Measurements from ENCODE around the gene ZDHHC11. TPM values are rescaled to one million over a fixed set of nuclear protein-coding genes. Genes with fewer than 3 reads are reported as not detected.

The ZDHHC11 gene
- 40.1 TPM for total RNA-seq
- long read RNA-seq, transcript ZDHHC11-201 (13 exons, 2,604 nt), result major isoform, 12 of 29 reads
- long read RNA-seq, partial matches to known transcripts, result 4 of 29 reads
- long read RNA-seq, other reads (novel, unspliced or antisense), result 13 of 29 reads

- intact Hi-C loops (cut with micrococcal nuclease), result no loop called here
- DNase-seq, result peak; percentile 82
- peak; percentile 86 for ATAC-seq
These were observed at the start of gene ZDHHC11 for GRCh38 chr5:850511-851006. ZDHHC11 (minus strand) TSS chr5:850986; CDS start chr5:850602, 384 bp downstream.

GRCh38 chr5:893711-894110 lies 42.9 kb upstream of the ZDHHC11 start:
- ATAC-seq, result no peak
- intact Hi-C loops (cut with micrococcal nuclease), result no loop called here

GRCh38 chr5:893137-893506 lies 42.3 kb upstream of the ZDHHC11 start:
- intact Hi-C loops (cut with micrococcal nuclease), result no loop called here
- ATAC-seq (no peak), DNase-seq (no peak)

More at GRCh38 chr5:893711-894110, 42.9 kb upstream of the ZDHHC11 start:
- no peak for DNase-seq

- intact Hi-C loops (cut with micrococcal nuclease), result no loop called here
- DNase-seq (peak; percentile 92), ATAC-seq (peak; percentile 98)
These were observed 41.8 kb upstream of the ZDHHC11 start, which contains the start of the genes BRD9 and TRIP13 for GRCh38 chr5:892394-893136. BRD9 (minus strand) TSS chr5:892801; CDS start chr5:892657, 144 bp downstream. TRIP13 (plus strand) TSS chr5:892884; CDS start chr5:892999, 115 bp downstream.

- DNase-seq (no peak), ATAC-seq (peak; percentile 32)
- intact Hi-C loops (cut with micrococcal nuclease), result no loop called here
These were observed 41.1 kb upstream of the ZDHHC11 start for GRCh38 chr5:891837-892393.

GRCh38 chr5:891117-891836 lies 40.5 kb upstream of the ZDHHC11 start:
- intact Hi-C loops (cut with micrococcal nuclease), result no loop called here
- ATAC-seq (no peak), DNase-seq (no peak)

GRCh38 chr5:889075-889710 lies 38.4 kb upstream of the ZDHHC11 start:
- ATAC-seq, result no peak
- intact Hi-C loops (cut with micrococcal nuclease), result no loop called here

GRCh38 chr5:888638-889035 lies 37.9 kb upstream of the ZDHHC11 start:
- intact Hi-C loops (cut with micrococcal nuclease), result no loop called here
- ATAC-seq (no peak), DNase-seq (no peak)

More at GRCh38 chr5:889075-889710, 38.4 kb upstream of the ZDHHC11 start:
- no peak for DNase-seq

- ATAC-seq, result no peak
- intact Hi-C loops (cut with micrococcal nuclease), result no loop called here
- DNase-seq, result no peak
These were observed 37.3 kb upstream of the ZDHHC11 start for GRCh38 chr5:887947-888637.

- peak; percentile 33 for DNase-seq
- intact Hi-C loops (cut with micrococcal nuclease), result no loop called here
- no peak for ATAC-seq
These were observed 36.0 kb upstream of the ZDHHC11 start for GRCh38 chr5:886716-887325.

- intact Hi-C loops (cut with micrococcal nuclease), result no loop called here
- DNase-seq (no peak), ATAC-seq (peak; percentile 16)
These were observed 35.2 kb upstream of the ZDHHC11 start for GRCh38 chr5:886036-886435.

GRCh38 chr5:885529-885928 lies 34.7 kb upstream of the ZDHHC11 start:
- DNase-seq (peak; percentile 91), ATAC-seq (peak; percentile 98)
- intact Hi-C loops (cut with micrococcal nuclease), result no loop called here

GRCh38 chr5:885127-885442 lies 34.3 kb upstream of the ZDHHC11 start:
- ATAC-seq, result no peak
- DNase-seq, result peak; percentile 25
- intact Hi-C loops (cut with micrococcal nuclease), result no loop called here

- DNase-seq (peak; percentile 30), ATAC-seq (no peak)
- intact Hi-C loops (cut with micrococcal nuclease), result no loop called here
These were observed 33.8 kb upstream of the ZDHHC11 start for GRCh38 chr5:884345-885126.

- ATAC-seq, result no peak
- intact Hi-C loops (cut with micrococcal nuclease), result no loop called here
These were observed 32.8 kb upstream of the ZDHHC11 start for GRCh38 chr5:883475-884181.

GRCh38 chr5:882253-883183 lies 31.7 kb upstream of the ZDHHC11 start:
- ATAC-seq (no peak), DNase-seq (no peak)
- intact Hi-C loops (cut with micrococcal nuclease), result no loop called here

More at GRCh38 chr5:883475-884181, 32.8 kb upstream of the ZDHHC11 start:
- DNase-seq, result no peak

Measured in left ventricle myocardium superior (tissue), 1 donor.